PFSK-1 (cell line): ENCODE results near the gene ATP5F1D.
A peak's percentile ranks its signal among the peaks of the same experiment; 100 is the strongest.

ENCODE experiments used
- FOXP2 ChIP-seq: optimal IDR thresholded peaks from 2 replicates; pipeline ENCODE3; 2011; ENCODE audit warnings: borderline replicate concordance, control low read depth, inconsistent platforms; ENCODE audit not compliant: insufficient read depth; ENCODE audit errors: extremely low read length, extremely low read depth
- POLR2AphosphoS5 ChIP-seq: IDR thresholded peaks from 2 replicates; pipeline ENCODE4 v1.6.1; 2012; ENCODE audit warnings: low read depth, mild to moderate bottlenecking, control low read depth, low read length, moderate library complexity
- SIN3A ChIP-seq: IDR thresholded peaks from 2 replicates; pipeline ENCODE4 v1.6.1; 2012; ENCODE audit warnings: mild to moderate bottlenecking, low read length, moderate library complexity, borderline replicate concordance; ENCODE audit not compliant: insufficient read depth
- TAF1 ChIP-seq: IDR thresholded peaks from 2 replicates; pipeline ENCODE4 v1.6.1; 2012; ENCODE audit warnings: low read length, control low read depth, borderline replicate concordance; ENCODE audit not compliant: insufficient read depth
- TF ChIP-seq, protein P1 (sequence below), 2 experiments: IDR thresholded peaks; 2 replicates each; pipeline versions ENCODE4 v1.6.1 to v1.8.0; 2011 to 2012; ENCODE audit warnings: low read depth in 2 of 2, low read length in 2 of 2, control low read depth in 1 of 2, inconsistent platforms in 1 of 2, mild to moderate bottlenecking in 1 of 2, moderate library complexity in 1 of 2; ENCODE audit not compliant: insufficient read depth in 1 of 2

DNA sequence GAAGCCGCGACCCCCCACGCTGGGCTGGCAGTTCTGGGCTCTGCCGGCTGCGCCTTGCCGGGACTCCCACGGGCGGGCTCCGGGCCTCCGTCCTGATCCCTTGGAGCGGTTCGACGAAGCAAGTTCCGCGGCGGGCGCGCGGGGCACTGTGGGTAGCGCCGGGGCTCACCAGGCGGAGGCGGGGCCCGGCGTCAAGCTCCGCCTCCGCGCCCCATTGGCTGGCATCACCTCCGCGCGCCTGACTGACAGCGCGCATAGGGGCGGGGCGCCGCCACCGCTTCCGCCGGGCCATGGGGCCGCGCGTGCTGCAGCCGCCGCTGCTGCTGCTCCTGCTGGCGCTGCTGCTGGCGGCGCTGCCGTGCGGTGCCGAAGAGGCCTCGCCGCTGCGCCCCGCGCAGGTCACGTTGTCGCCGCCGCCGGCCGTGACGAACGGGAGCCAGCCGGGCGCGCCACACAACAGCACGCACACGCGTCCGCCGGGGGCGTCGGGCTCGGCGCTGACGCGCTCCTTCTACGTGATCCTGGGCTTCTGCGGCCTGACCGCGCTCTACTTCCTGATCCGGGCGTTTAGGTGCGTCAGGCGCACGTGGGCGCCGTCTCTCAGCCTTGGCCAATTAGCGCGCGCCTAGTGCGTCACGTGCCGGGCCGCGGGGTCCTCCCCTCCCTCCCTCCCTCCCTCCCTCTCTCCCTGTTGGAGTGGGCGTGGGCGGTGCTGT, 33.9 kb downstream of the ATP5F1D start, which contains the start of gene FAM174C:
- TF ChIP-seq TAF1: peak; percentile 69; the same call in 1 of the 2 replicates
- TF ChIP-seq POLR2AphosphoS5: peak; percentile 88
- TF ChIP-seq, protein P1, sequence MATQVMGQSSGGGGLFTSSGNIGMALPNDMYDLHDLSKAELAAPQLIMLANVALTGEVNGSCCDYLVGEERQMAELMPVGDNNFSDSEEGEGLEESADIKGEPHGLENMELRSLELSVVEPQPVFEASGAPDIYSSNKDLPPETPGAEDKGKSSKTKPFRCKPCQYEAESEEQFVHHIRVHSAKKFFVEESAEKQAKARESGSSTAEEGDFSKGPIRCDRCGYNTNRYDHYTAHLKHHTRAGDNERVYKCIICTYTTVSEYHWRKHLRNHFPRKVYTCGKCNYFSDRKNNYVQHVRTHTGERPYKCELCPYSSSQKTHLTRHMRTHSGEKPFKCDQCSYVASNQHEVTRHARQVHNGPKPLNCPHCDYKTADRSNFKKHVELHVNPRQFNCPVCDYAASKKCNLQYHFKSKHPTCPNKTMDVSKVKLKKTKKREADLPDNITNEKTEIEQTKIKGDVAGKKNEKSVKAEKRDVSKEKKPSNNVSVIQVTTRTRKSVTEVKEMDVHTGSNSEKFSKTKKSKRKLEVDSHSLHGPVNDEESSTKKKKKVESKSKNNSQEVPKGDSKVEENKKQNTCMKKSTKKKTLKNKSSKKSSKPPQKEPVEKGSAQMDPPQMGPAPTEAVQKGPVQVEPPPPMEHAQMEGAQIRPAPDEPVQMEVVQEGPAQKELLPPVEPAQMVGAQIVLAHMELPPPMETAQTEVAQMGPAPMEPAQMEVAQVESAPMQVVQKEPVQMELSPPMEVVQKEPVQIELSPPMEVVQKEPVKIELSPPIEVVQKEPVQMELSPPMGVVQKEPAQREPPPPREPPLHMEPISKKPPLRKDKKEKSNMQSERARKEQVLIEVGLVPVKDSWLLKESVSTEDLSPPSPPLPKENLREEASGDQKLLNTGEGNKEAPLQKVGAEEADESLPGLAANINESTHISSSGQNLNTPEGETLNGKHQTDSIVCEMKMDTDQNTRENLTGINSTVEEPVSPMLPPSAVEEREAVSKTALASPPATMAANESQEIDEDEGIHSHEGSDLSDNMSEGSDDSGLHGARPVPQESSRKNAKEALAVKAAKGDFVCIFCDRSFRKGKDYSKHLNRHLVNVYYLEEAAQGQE (IDR thresholded peaks at IDR 0.05; ENCODE audit: insufficient read depth in 1 of 2, low read depth in 2 of 2, low read length in 2 of 2): no peak
- no peak for TF ChIP-seq FOXP2
- TF ChIP-seq SIN3A: peak; percentile 44; the same call in 1 of the 2 replicates
